K562 (cell line): ENCODE data around the gene MTRFR. TPM values are rescaled to one million over a fixed set of nuclear protein-coding genes. Genes with fewer than 3 reads are reported as not detected.

Source experiments
- CBX1 ChIP-seq: sonication (generic); IDR thresholded peaks from 2 replicates; pipeline ENCODE4 v1.6.1; 2016; ENCODE audit warnings: antibody characterized with exemption, low read depth, mild to moderate bottlenecking
- ETS1 ChIP-seq: conservative IDR thresholded peaks from 2 replicates; pipeline ENCODE4 v1.6.1; 2011; ENCODE audit warnings: low read depth, mild to moderate bottlenecking, low read length; ENCODE audit not compliant: control insufficient read depth
- FOSL1 ChIP-seq: fragments of 200-800 bp; sonication (Bioruptor generic); conservative IDR thresholded peaks from 2 replicates; pipeline ENCODE4 v1.6.1; 2016; ENCODE audit warnings: missing genetic modification characterization, missing compliant biosample characterization
- FOXK1 ChIP-seq: sonication (generic); formaldehyde crosslinking; IDR thresholded peaks from 2 replicates; pipeline ENCODE4 v1.8.0; 2022; ENCODE audit warnings: missing genetic modification reagents, mild to moderate bottlenecking, borderline replicate concordance
- FOXO4 ChIP-seq: fragments of 450-650 bp; formaldehyde crosslinking; IDR thresholded peaks from 2 replicates; pipeline ENCODE4 v1.4.0; 2020; ENCODE audit warnings: mild to moderate bottlenecking, moderate library complexity
- HDAC2 ChIP-seq: fragments of 450-650 bp; IDR thresholded peaks from 2 replicates; pipeline ENCODE4 v1.6.1; 2016; ENCODE audit warnings: mild to moderate bottlenecking
- MYC ChIP-seq, 2 experiments: fragments of 250-450 bp in 1 of 2; sonication (Bioruptor Pico) in 1 of 2; IDR thresholded peaks; 2 replicates each; pipeline versions ENCODE4 v1.5.1 to v1.6.1; 2012 to 2021; ENCODE audit warnings: low read depth in 2 of 2, borderline replicate concordance in 1 of 2, improper control_type of control experiment in 1 of 2, low read length in 1 of 2, mild to moderate bottlenecking in 1 of 2, moderate library complexity in 1 of 2
- NEUROD1 ChIP-seq: fragments of 150-350 bp; IDR thresholded peaks from 2 replicates; pipeline ENCODE4 v1.6.1; 2014; ENCODE audit warnings: borderline replicate concordance, low read length, low read depth; ENCODE audit not compliant: partially characterized antibody
- RHOXF2B ChIP-seq: fragments of 250-450 bp; sonication (Bioruptor Pico); conservative IDR thresholded peaks from 2 replicates; pipeline ENCODE4 v1.5.1; 2021
- STAG1 ChIP-seq: sonication (generic); formaldehyde crosslinking; IDR thresholded peaks from 2 replicates; pipeline ENCODE4 v1.5.0; 2020; ENCODE audit warnings: missing genetic modification reagents, borderline replicate concordance
- TEAD2 ChIP-seq: fragments of 450-650 bp; IDR thresholded peaks from 2 replicates; pipeline ENCODE4 v1.6.1; 2016; ENCODE audit warnings: missing genetic modification characterization, control low read depth, missing compliant biosample characterization
- THAP7 ChIP-seq: fragments of 250-450 bp; sonication (Bioruptor Pico); IDR thresholded peaks from 2 replicates; pipeline ENCODE4 v1.5.0; 2021
- ZBTB17 ChIP-seq: fragments of 450-650 bp; formaldehyde crosslinking; IDR thresholded peaks from 2 replicates; pipeline ENCODE4 v1.4.0; 2020; ENCODE audit warnings: mild to moderate bottlenecking
- ZMIZ1 ChIP-seq, 2 experiments: fragments of 150-350 bp in 1 of 2; IDR thresholded peaks; 2 replicates each; pipeline ENCODE4 v1.6.1; 2012 to 2016; ENCODE audit warnings: low read depth in 2 of 2, low read length in 2 of 2, mild to moderate bottlenecking in 1 of 2, moderate library complexity in 1 of 2
- ZNF165 ChIP-seq: fragments of 250-450 bp; sonication (Bioruptor Pico); IDR thresholded peaks from 2 replicates; pipeline ENCODE4 v1.4.0; 2020; ENCODE audit warnings: borderline replicate concordance
- ZNF197 ChIP-seq: fragments of 200-800 bp; sonication (Bioruptor generic); IDR thresholded peaks from 2 replicates; pipeline ENCODE4 v1.6.1; 2016; ENCODE audit warnings: low read depth, missing genetic modification characterization, missing compliant biosample characterization
- ZNF23 ChIP-seq: fragments of 250-450 bp; sonication (Bioruptor Pico); IDR thresholded peaks from 2 replicates; pipeline ENCODE4 v1.4.0; 2020; ENCODE audit warnings: mild to moderate bottlenecking
- ZNF589 ChIP-seq: fragments of 200-800 bp; sonication (Bioruptor generic); IDR thresholded peaks from 2 replicates; pipeline ENCODE4 v1.6.1; 2016; ENCODE audit warnings: low read depth, missing genetic modification characterization, missing compliant biosample characterization
- ZNF785 ChIP-seq: fragments of 250-450 bp; sonication (Bioruptor Pico); IDR thresholded peaks from 2 replicates; pipeline ENCODE4 v1.4.0; 2020; ENCODE audit warnings: mild to moderate bottlenecking
- polyA plus RNA-seq, 8 experiments: library from polyadenylated mRNA; depleted of rRNA in 4 of 8; stranded (reverse) in 5 of 8; unstranded in 3 of 8; fragments of >200 nt; fragmentation: Nextera tagmentation in 2 of 8; fragmentation: Illumina TruSeq in 1 of 8; extraction: Ambion mirVana in 2 of 8; extraction: Trizol in 1 of 8; gene quantifications; 2 replicates each; pipeline versions ENCODE4 v1.2.1 to v1.2.3, GENCODE V29; 2011 to 2014; ENCODE audit warnings: inconsistent platforms in 1 of 8, missing spikeins in 1 of 8
- total RNA-seq, 7 experiments: library from RNA; depleted of rRNA in 6 of 7; stranded (reverse); fragments of >200 nt in 6 of 7; fragmentation: Illumina TruSeq in 2 of 7; extraction: Trizol in 2 of 7; gene quantifications; 2 replicates each; pipeline versions ENCODE4 v1.2.1 to v1.2.3, GENCODE V29; 2011 to 2021; ENCODE audit warnings: low replicate concordance in 1 of 7

MTRFR gene
- total and polyA plus RNA-seq, 9 of the 15 experiments (the other 6 are each of a cell fraction or from before 2014, with no cell fraction given) = 16.7 to 55.6 (median 34.7) TPM

GRCh38 chr12:123232807-123233504 is at the start of gene MTRFR, which contains the start of gene MPHOSPH9 (continued):
- TF ChIP-seq FOXK1 (peak; percentile 29; the same call in 1 of the 2 replicates), ZMIZ1 (IDR thresholded peaks at IDR 0.05; ENCODE audit: low read depth in 2 of 2, low read length in 2 of 2) (peak in 1 of 2 experiments; percentile 83; a peak in 1 of 4 replicates), ZBTB17 (CRISPR knock-in tag) (0 out of 2 replicates have a peak, but pooled peaks have one; percentile 59), MYC (IDR thresholded peaks at IDR 0.05; ENCODE audit: low read depth, low read length) (peak; percentile 91), MYC (CRISPR knock-in tag; IDR thresholded peaks at IDR 0.05; ENCODE audit: borderline replicate concordance, low read depth) (peak; percentile 92), FOXO4 (CRISPR knock-in tag) (no peak), ZNF197 (CRISPR knock-in tag) (no peak), ZNF785 (CRISPR knock-in tag) (no peak), NEUROD1 (no peak), ZNF165 (no peak), FOSL1 (tag) (no peak), THAP7 (CRISPR knock-in tag) (peak; percentile 91), HDAC2 (peak; percentile 67; the same call in 1 of the 2 replicates), RHOXF2B (CRISPR knock-in tag) (0 out of 2 replicates have a peak, but pooled peaks have one; percentile 59), ZNF23 (CRISPR knock-in tag) (no peak), CBX1 (peak; percentile 96), ETS1 (peak; percentile 75; the same call in 1 of the 2 replicates), TEAD2 (tag) (no peak), ZNF589 (no peak), STAG1 (no peak)
